KMS-11 (cell line): ENCODE measurements around the gene ECPAS.

ENCODE experiments used
- H2AFZ ChIP-seq: fragments of 200-600 bp; sonication (generic); 2 replicates; pipeline ENCODE4 v1.6.1; 2016; ENCODE audit warnings: antibody characterized with exemption, mixed run types, low read depth
- H3K27ac ChIP-seq: fragments of 200-600 bp; sonication (generic); 2 replicates; pipeline ENCODE4 v1.6.1; 2016; ENCODE audit warnings: mild to moderate bottlenecking, mixed run types
- H3K27me3 ChIP-seq: fragments of 200-600 bp; sonication (generic); 2 replicates; pipeline ENCODE4 v1.6.1; 2017; ENCODE audit warnings: mild to moderate bottlenecking, low read depth, mixed run types, moderate library complexity; ENCODE audit not compliant: insufficient read depth
- H3K36me3 ChIP-seq: fragments of 200-600 bp; sonication (generic); 2 replicates; pipeline ENCODE4 v1.6.1; 2017; ENCODE audit warnings: mild to moderate bottlenecking, mixed run types; ENCODE audit not compliant: insufficient read depth
- H3K4me1 ChIP-seq: fragments of 200-600 bp; sonication (generic); 2 replicates; pipeline ENCODE4 v1.6.1; 2016; ENCODE audit warnings: mild to moderate bottlenecking, low read depth, mixed run types; ENCODE audit not compliant: poor library complexity, severe bottlenecking
- H3K4me2 ChIP-seq: fragments of 200-600 bp; sonication (generic); 2 replicates; pipeline ENCODE4 v1.7.0; 2016; ENCODE audit warnings: mild to moderate bottlenecking, mixed run types
- H3K4me3 ChIP-seq: fragments of 200-600 bp; sonication (generic); IDR thresholded peaks from 2 replicates; pipeline ENCODE4 v1.6.1; 2017; ENCODE audit warnings: low read depth, low read length, mixed read lengths; ENCODE audit not compliant: insufficient read depth
- H3K79me2 ChIP-seq: fragments of 200-600 bp; sonication (generic); 2 replicates; pipeline ENCODE4 v1.6.1; 2016; ENCODE audit warnings: low read depth, mixed run types; ENCODE audit not compliant: insufficient read depth
- H3K9ac ChIP-seq: fragments of 200-600 bp; sonication (generic); 2 replicates; pipeline ENCODE4 v1.6.1; 2016; ENCODE audit warnings: mild to moderate bottlenecking, mixed run types
- H4K20me1 ChIP-seq: fragments of 200-600 bp; sonication (generic); 2 replicates; pipeline ENCODE4 v1.6.1; 2016; ENCODE audit warnings: mild to moderate bottlenecking, mixed run types; ENCODE audit not compliant: insufficient read depth
- CTCF ChIP-seq: fragments of 200-600 bp; sonication (generic); conservative IDR thresholded peaks from 2 replicates; pipeline ENCODE4 v1.6.1; 2017; ENCODE audit warnings: low read depth, mild to moderate bottlenecking, antibody characterized with exemption, low read length, moderate library complexity, mixed read lengths

Gene ECPAS

DNA sequence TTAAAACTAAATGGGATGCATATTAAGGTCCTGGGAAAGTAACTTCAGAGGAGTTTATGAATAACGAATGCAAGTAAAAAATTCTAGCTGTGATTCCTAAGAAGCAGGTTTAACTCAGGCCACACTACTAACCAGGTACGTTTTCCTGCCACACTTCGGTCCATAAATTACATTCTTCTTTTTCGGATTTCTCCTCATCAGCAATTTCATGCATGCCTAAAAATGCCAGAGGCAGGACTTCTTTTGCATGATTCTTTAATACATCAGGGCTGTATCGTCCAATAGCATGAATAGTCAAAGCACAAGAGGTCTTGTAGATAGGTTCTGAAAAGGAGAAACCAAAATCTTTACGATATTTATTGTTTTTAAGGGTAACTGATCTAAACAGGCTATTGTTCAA is 111.9 kb downstream of the ECPAS start:
- Histone ChIP-seq H3K79me2 (no peaks in the 10 kb centered on the region), H3K9ac (no peak overlapping the region), H3K36me3 (peaks cover 17% of the 10 kb centered on the region; the same call in 1 of the 2 replicates), H3K4me2 (no peak overlapping the region), H3K27ac (no peak overlapping the region), H3K4me3 (no peak overlapping the region), H3K27me3 (no peaks in the 10 kb centered on the region), H2AFZ (no peak overlapping the region), H3K4me1 (no peaks in the 10 kb centered on the region), H4K20me1 (no peaks in the 10 kb centered on the region)
- no peak for TF ChIP-seq CTCF

DNA sequence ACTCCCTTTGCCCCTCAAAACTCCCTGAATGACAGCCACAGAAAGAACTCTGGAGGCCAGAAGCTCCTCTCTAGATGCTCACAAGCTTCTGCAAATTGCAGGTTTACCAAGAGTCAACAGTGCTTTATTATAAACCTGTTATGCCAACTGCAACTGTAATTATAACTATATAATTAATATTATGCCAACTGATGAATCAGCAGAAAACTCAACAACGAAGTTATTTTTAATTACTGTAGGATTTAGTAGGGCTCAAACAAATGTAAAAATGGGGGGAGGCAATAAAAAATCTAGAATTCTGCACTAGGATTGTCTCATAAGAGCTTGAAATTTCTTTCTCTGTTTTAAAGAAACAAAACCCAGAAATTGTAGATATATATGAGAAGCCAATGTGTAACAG is 117.2 kb downstream of the ECPAS start:
- TF ChIP-seq CTCF = no peak
- H2AFZ ChIP-seq = no peak overlapping the region
- peaks cover 27% of the 10 kb centered on the region for H3K36me3 ChIP-seq
- no peaks in the 10 kb centered on the region for H3K79me2 ChIP-seq
- no peak overlapping the region for H3K27ac ChIP-seq
- H3K4me3 ChIP-seq = no peak overlapping the region
- H4K20me1 ChIP-seq = no peaks in the 10 kb centered on the region
- no peaks in the 10 kb centered on the region for H3K27me3 ChIP-seq
- H3K4me1 ChIP-seq = no peaks in the 10 kb centered on the region
- no peak overlapping the region for H3K4me2 ChIP-seq
- H3K9ac ChIP-seq = no peak overlapping the region

- no peaks in the 10 kb centered on the region for H3K4me1 ChIP-seq
- no peak for TF ChIP-seq CTCF
- H3K36me3 ChIP-seq = peaks cover 15% of the 10 kb centered on the region
- no peak overlapping the region for H3K4me3 ChIP-seq
- no peak overlapping the region for H3K27ac ChIP-seq
- no peaks in the 10 kb centered on the region for H4K20me1 ChIP-seq
- no peak overlapping the region for H3K9ac ChIP-seq
- no peak overlapping the region for H2AFZ ChIP-seq
- H3K27me3 ChIP-seq = no peaks in the 10 kb centered on the region
- H3K4me2 ChIP-seq = no peak overlapping the region
- no peaks in the 10 kb centered on the region for H3K79me2 ChIP-seq
Observed at GRCh38 chr9:111362526-111362925, 121.7 kb downstream of the ECPAS start.

GRCh38 chr9:111360881-111361280 is 123.3 kb downstream of the ECPAS start:
- no peaks in the 10 kb centered on the region for H3K79me2 ChIP-seq
- H3K4me3 ChIP-seq = no peak overlapping the region
- no peak overlapping the region for H3K4me2 ChIP-seq
- no peaks in the 10 kb centered on the region for H4K20me1 ChIP-seq
- H3K27ac ChIP-seq = no peak overlapping the region
- H3K4me1 ChIP-seq = no peaks in the 10 kb centered on the region
- H2AFZ ChIP-seq = no peak overlapping the region
- H3K9ac ChIP-seq = no peak overlapping the region
- no peak for TF ChIP-seq CTCF
- no peaks in the 10 kb centered on the region for H3K27me3 ChIP-seq
- H3K36me3 ChIP-seq = peaks cover 13% of the 10 kb centered on the region; the same call in 1 of the 2 replicates
